Right lobe of liver (tissue), 6 donors: ENCODE measurements around the gene MTARC1. TPM values are rescaled to one million over a fixed set of nuclear protein-coding genes. Genes with fewer than 3 reads are reported as not detected.

Experiments used
- ATAC-seq, 4 donors: fragments of 200-7000 bp; cut with Tn5 transposase; one replicate each; pipeline ENCODE4 v1.9.1; 2020; ENCODE audit warnings: mild to moderate bottlenecking in 4 of 4, moderate library complexity in 4 of 4
- DNase-seq, 3 donors: peaks; one replicate each; pipeline ENCODE4 v3.0.0-alpha.2; 2020
- H3K27ac ChIP-seq, 3 donors: fragments of 200-600 bp; one replicate each; pipeline ENCODE4 v1.8.0; 2022
- H3K27me3 ChIP-seq, 2 donors: fragments of 200-600 bp; one replicate each; pipeline ENCODE4 v1.8.0; 2022
- H3K36me3 ChIP-seq, 4 donors: fragments of 200-600 bp; sonication (generic) in 1 of 4; one replicate each; pipeline versions ENCODE4 v1.5.1 to v1.8.0; 2017 to 2022; ENCODE audit warnings: control low read depth in 1 of 4
- H3K4me1 ChIP-seq, 4 donors: fragments of 200-600 bp; sonication (generic) in 1 of 4; one replicate each; pipeline versions ENCODE4 v1.5.1 to v1.8.0; 2017 to 2022; ENCODE audit warnings: control low read depth in 1 of 4
- H3K4me3 ChIP-seq, 3 donors: fragments of 200-600 bp; one replicate each; pipeline ENCODE4 v1.8.0; 2022
- H3K9me3 ChIP-seq, 4 donors: fragments of 200-600 bp; sonication (generic) in 1 of 4; one replicate each; pipeline versions ENCODE4 v1.5.1 to v1.8.0; 2017 to 2022; ENCODE audit warnings: control low read depth in 1 of 4
- POLR2A ChIP-seq: fragments of 450-650 bp; IDR thresholded peaks from one replicate; pipeline ENCODE4 v1.6.1; 2017; ENCODE audit warnings: antibody characterized with exemption, mild to moderate bottlenecking
- WGBS: methylation state at CpG from one replicate; pipeline ENCODE4 v1.1.6; 2018; ENCODE audit warnings: low coverage, low lambda C conversion rate; ENCODE audit not compliant: insufficient coverage; ENCODE audit errors: missing lambda C conversion rate; 5-methylcytosine and 5-hydroxymethylcytosine counted together
- intact Hi-C, 2 donors: fragments of 100-400 bp; cut with DNase I; formaldehyde crosslinking; loops; one replicate each; pipeline versions ENCODE4 v1.11.2 to v1.14.1; 2022
- total RNA-seq, 6 experiments: library from RNA; depleted of rRNA in 2 of 6; stranded (reverse); fragments of >200 nt in 2 of 6; fragmentation: NEBNext Ultra II Directional in 3 of 6; extraction: Animal tissue kit (Norgen Biotek cat#: 25700) in 3 of 6; gene quantifications; one replicate each; pipeline versions ENCODE4 v1.1.0 to v1.2.4, GENCODE V29; 2016 to 2023
- TF ChIP-seq, protein P1 (sequence below), 4 donors: fragments of 200-600 bp in 3 of 4; fragments of 450-650 bp in 1 of 4; IDR thresholded peaks; one replicate each; pipeline versions ENCODE4 v1.5.1 to v1.8.0; 2016 to 2022; ENCODE audit warnings: antibody characterized with exemption in 4 of 4, mild to moderate bottlenecking in 2 of 4
- donor health status: DM: no; HTN: yes; CAD: no.
- donor health status: DM: no; HTN: no; CAD: no.
- donor health status: DM: no; HTN: no; CAD: no.
- donor health status: DM: no; HTN: yes; CAD: no.
- donor health status: DM: no; HTN: yes; CAD: no.

Gene MTARC1
- total RNA-seq, 6 experiments from 2014 or later = 14.5 to 83.6 (median 35.2) TPM

DNA sequence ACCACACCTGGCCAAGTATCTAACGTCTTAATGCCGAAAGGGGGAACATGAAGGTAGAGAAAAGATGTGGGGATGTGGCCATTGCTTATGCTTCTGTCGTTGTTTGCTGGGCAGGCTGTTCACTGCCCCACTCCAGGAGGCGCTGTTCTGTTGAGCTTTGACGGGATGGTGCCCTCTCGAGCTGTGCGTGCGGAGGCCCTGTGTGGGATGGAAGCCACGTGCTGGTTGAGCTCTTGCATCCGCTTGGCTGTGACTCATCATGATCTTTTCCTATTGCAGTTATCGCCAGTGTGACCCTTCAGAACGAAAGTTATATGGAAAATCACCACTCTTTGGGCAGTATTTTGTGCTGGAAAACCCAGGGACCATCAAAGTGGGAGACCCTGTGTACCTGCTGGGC lies 26.3 kb downstream of the MTARC1 start:
- Histone ChIP-seq H3K9me3 (no peaks in the 10 kb centered on the region), H3K4me1 (peaks cover 0 to 13% (median 5%) of the 10 kb centered on the region in 4 donors), H3K36me3 (peaks cover 0 to 19% (median 0%) of the 10 kb centered on the region in 4 donors), H3K27ac (no peak overlapping the region), H3K4me3 (no peak overlapping the region), H3K27me3 (no peaks in the 10 kb centered on the region)
- ATAC-seq = no peak
- intact Hi-C loops = no loop called here
- DNase-seq = no peak
- WGBS = 86% methylated on average over 7 of the region's 12 CpGs
- TF ChIP-seq, protein P1, sequence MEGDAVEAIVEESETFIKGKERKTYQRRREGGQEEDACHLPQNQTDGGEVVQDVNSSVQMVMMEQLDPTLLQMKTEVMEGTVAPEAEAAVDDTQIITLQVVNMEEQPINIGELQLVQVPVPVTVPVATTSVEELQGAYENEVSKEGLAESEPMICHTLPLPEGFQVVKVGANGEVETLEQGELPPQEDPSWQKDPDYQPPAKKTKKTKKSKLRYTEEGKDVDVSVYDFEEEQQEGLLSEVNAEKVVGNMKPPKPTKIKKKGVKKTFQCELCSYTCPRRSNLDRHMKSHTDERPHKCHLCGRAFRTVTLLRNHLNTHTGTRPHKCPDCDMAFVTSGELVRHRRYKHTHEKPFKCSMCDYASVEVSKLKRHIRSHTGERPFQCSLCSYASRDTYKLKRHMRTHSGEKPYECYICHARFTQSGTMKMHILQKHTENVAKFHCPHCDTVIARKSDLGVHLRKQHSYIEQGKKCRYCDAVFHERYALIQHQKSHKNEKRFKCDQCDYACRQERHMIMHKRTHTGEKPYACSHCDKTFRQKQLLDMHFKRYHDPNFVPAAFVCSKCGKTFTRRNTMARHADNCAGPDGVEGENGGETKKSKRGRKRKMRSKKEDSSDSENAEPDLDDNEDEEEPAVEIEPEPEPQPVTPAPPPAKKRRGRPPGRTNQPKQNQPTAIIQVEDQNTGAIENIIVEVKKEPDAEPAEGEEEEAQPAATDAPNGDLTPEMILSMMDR (IDR thresholded peaks at IDR 0.05) = no peak
- no peak for TF ChIP-seq POLR2A

DNA sequence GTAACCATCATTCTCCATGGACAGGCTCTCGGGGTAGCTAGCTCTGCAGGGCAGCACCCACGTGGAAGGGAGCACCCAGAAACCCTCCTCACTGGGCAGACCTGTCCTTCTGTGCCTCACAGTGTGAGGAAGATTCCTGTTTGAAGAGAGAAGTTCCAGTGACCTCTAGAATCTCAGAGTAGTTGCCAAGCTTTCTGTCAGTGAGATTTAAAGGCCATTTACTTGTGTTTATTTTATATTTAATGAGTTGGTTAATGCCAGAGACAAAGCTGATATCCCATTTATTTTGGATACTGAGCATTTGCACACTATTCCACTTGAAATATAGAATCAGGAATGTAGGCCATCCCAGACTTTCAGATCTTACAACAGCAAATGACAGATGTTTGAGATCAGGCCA lies 28.7 kb downstream of the MTARC1 start:
- Histone ChIP-seq H3K36me3 (peaks cover 0 to 19% (median 0%) of the 10 kb centered on the region in 4 donors), H3K27me3 (no peaks in the 10 kb centered on the region), H3K4me1 (peaks cover 0 to 4% (median 0%) of the 10 kb centered on the region in 4 donors), H3K4me3 (no peak overlapping the region), H3K9me3 (no peaks in the 10 kb centered on the region), H3K27ac (no peak overlapping the region)
- TF ChIP-seq, protein P1 (IDR thresholded peaks at IDR 0.05) = no peak
- TF ChIP-seq POLR2A = no peak
- DNase-seq (no peak), ATAC-seq (no peak)
- intact Hi-C loops = no loop called here
- WGBS = 59% methylated on average over 2 of the region's 2 CpGs

DNA sequence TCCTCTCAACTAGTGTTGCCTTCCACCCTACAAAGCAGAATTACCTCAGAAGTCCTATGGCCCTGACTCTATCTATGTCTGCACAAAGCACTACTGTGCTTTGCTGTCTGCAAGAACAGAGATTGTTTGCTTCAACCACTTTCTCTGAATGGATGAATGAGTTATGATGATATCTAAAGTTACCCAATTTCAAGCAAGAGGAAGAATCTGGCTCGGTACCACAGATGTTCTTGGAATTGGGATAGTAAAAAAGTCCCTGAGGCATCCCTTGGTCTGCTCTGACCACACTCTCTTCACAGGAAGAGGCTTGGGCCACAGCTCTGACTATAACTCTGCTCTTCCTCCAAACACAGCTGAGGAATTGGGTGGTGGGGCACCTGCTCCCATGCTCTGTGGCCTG lies 31.2 kb downstream of the MTARC1 start:
- intact Hi-C loops = no loop called here
- DNase-seq = no peak
- Histone ChIP-seq H3K27me3 (no peaks in the 10 kb centered on the region), H3K4me3 (no peak overlapping the region), H3K36me3 (peaks cover 0 to 10% (median 0%) of the 10 kb centered on the region in 4 donors), H3K4me1 (no peaks in the 10 kb centered on the region), H3K27ac (no peak overlapping the region), H3K9me3 (no peaks in the 10 kb centered on the region)
- ATAC-seq = no peak
- TF ChIP-seq, protein P1 (IDR thresholded peaks at IDR 0.05) = no peak
- no peak for TF ChIP-seq POLR2A
- WGBS = 56% methylated on average over 1 of the region's 1 CpG

DNA sequence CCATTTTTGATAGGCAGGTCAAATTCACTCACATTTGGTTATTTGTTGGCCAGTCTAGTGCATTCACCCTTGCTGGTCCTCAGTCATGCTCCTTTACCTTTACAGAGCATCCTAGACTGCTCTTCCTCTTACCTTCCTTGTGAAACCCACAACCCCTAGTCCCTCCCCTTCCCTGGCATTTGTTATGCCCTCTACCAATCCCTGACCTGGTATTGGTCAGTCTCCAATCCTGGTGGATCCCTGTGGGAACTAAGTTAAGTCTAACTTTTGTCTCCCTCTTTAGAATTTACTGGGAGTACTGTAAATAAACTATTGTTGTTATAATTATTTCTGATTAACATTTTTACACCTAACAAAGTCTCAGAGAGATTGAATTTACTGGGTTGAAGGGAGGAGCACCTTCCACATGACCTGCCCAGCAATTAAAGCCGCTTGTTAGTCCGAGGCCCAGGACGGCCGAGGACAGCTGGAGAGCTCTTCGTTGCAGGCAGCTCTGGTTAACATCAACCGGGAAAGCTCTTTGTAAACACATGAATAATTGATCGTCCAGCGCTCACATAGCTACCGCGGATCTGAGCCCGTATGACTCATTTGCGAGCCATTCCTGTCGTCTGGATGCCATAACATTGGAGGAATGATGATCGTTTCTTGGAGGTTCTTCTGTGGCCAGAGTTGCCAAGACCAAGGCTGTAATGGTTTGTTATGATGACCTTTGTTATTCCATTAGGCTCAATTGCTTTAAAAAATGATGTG lies 31.9 kb downstream of the MTARC1 start:
- H3K4me3 ChIP-seq = no peak overlapping the region
- ATAC-seq (peak in 3 of 4 donors; percentile 31 to 47 (median 45)), DNase-seq (no peak)
- peak overlapping the region in 1 of 3 donors; percentile 8 for H3K27ac ChIP-seq
- no peaks in the 10 kb centered on the region for H3K27me3 ChIP-seq
- no peaks in the 10 kb centered on the region for H3K9me3 ChIP-seq
- peaks cover 0 to 3% (median 0%) of the 10 kb centered on the region in 4 donors for H3K36me3 ChIP-seq
- intact Hi-C loops = no loop called here
- no peaks in the 10 kb centered on the region for H3K4me1 ChIP-seq
- 93% methylated on average over 13 of the region's 14 CpGs for WGBS
- no peak for TF ChIP-seq POLR2A
- TF ChIP-seq, protein P1 (IDR thresholded peaks at IDR 0.05) = no peak
